ENCODE measurements around the gene CD247. TPM values are rescaled to one million over a fixed set of nuclear protein-coding genes. Genes with fewer than 3 reads are reported as not detected.

Gene CD247
- total and polyA plus RNA-seq, 10 donors: 15.8 to 67.1 (median 33.1) TPM

- 91 to 98% (median 94%) methylated on average over 8 of the region's 8 CpGs for WGBS, 5 donors
- intact Hi-C loops (cut with DNase I; ENCODE audit: low total_unique reads): loop anchor here (5.0 to 10.0 kb wide), 3 partner anchors 97 to 373 kb away; no protein-coding TSS in a partner anchor
- no peaks in the 10 kb centered on the region for H3K9me3 ChIP-seq
- peaks cover 0 to 17% (median 0%) of the 10 kb centered on the region in 6 donors for H3K36me3 ChIP-seq
- TF ChIP-seq POLR2AphosphoS5 (IDR thresholded peaks at IDR 0.05) (no peak), CTCF (IDR thresholded peaks at IDR 0.05 in 8 of 11, conservative IDR thresholded peaks at IDR 0.05 in 3 of 11) (no peak), POLR2A (IDR thresholded peaks at IDR 0.05) (no peak)
- peaks cover 0 to 20% (median 2%) of the 10 kb centered on the region in 7 donors for H3K27me3 ChIP-seq (replicated peaks in 1 of 7)
- peaks cover 6 to 62% (median 26%) of the 10 kb centered on the region in 6 donors for H3K4me1 ChIP-seq
- DNase-seq: no peak
- H3K4me3 ChIP-seq: no peak overlapping the region
- peak overlapping the region in 2 of 8 donors; percentile 15 to 31 for H3K27ac ChIP-seq
Observed at GRCh38 chr1:167440776-167441175, 77.6 kb downstream of the CD247 start.

- peaks cover 0 to 21% (median 0%) of the 10 kb centered on the region in 6 donors for H3K36me3 ChIP-seq
- WGBS, 5 donors: 93 to 98% (median 94%) methylated on average over 4 of the region's 4 CpGs
- peaks cover 0 to 20% (median 2%) of the 10 kb centered on the region in 7 donors for H3K27me3 ChIP-seq (replicated peaks in 1 of 7)
- intact Hi-C loops (cut with DNase I; ENCODE audit: low total_unique reads): loop anchor here (5.0 to 10.0 kb wide), 3 partner anchors 97 to 373 kb away; no protein-coding TSS in a partner anchor
- peaks cover 6 to 57% (median 26%) of the 10 kb centered on the region in 6 donors for H3K4me1 ChIP-seq
- no peak for DNase-seq
- TF ChIP-seq CTCF (IDR thresholded peaks at IDR 0.05 in 8 of 11, conservative IDR thresholded peaks at IDR 0.05 in 3 of 11) (no peak), POLR2AphosphoS5 (IDR thresholded peaks at IDR 0.05) (no peak), POLR2A (IDR thresholded peaks at IDR 0.05) (no peak)
- no peaks in the 10 kb centered on the region for H3K9me3 ChIP-seq
- no peak overlapping the region for H3K4me3 ChIP-seq
- peak overlapping the region in 3 of 8 donors; percentile 15 to 56 (median 24) for H3K27ac ChIP-seq
Observed at GRCh38 chr1:167440345-167440744, 78.0 kb downstream of the CD247 start.

GRCh38 chr1:167439301-167439988 lies 78.9 kb downstream of the CD247 start:
- H3K27ac ChIP-seq: peak overlapping the region in 4 of 8 donors; percentile 9 to 71 (median 60)
- H3K4me3 ChIP-seq: peak overlapping the region in 7 of 8 donors; percentile 30 to 70 (median 42)
- intact Hi-C loops (cut with DNase I; ENCODE audit: low total_unique reads): no loop called here
- 14 to 21% (median 17%) methylated on average over 26 to 49 of the region's 49 CpGs for WGBS, 5 donors
- peaks cover 0 to 25% (median 0%) of the 10 kb centered on the region in 6 donors for H3K36me3 ChIP-seq
- TF ChIP-seq POLR2AphosphoS5 (IDR thresholded peaks at IDR 0.05) (peak in 1 of 3 donors; percentile 47), CTCF (IDR thresholded peaks at IDR 0.05 in 8 of 11, conservative IDR thresholded peaks at IDR 0.05 in 3 of 11) (no peak), POLR2A (IDR thresholded peaks at IDR 0.05) (no peak)
- no peaks in the 10 kb centered on the region for H3K9me3 ChIP-seq
- DNase-seq: no peak
- H3K4me1 ChIP-seq: peaks cover 6 to 53% (median 26%) of the 10 kb centered on the region in 6 donors
- H3K27me3 ChIP-seq (replicated peaks in 1 of 7): peaks cover 0 to 20% (median 2%) of the 10 kb centered on the region in 7 donors
